Peyer's patch (tissue), 4 donors: ENCODE results near the gene MAB21L4. TPM values are rescaled to one million over a fixed set of nuclear protein-coding genes. Genes with fewer than 3 reads are reported as not detected.

ENCODE experiments used
- DNase-seq, 3 donors: peaks; one replicate each; pipeline ENCODE4 v3.0.0-alpha.2; 2017 to 2019
- H3K27ac ChIP-seq, 4 donors: fragments of 200-600 bp; sonication (generic); one replicate each; pipeline ENCODE4 v1.5.1; 2016 to 2019
- H3K27me3 ChIP-seq, 2 donors: fragments of 200-600 bp; sonication (generic); one replicate each; pipeline ENCODE4 v1.5.1; 2019
- H3K36me3 ChIP-seq, 3 donors: fragments of 200-600 bp; sonication (generic); one replicate each; pipeline ENCODE4 v1.5.1; 2016 to 2019
- H3K4me1 ChIP-seq, 4 donors: fragments of 200-600 bp; sonication (generic); one replicate each; pipeline ENCODE4 v1.5.1; 2016 to 2019
- H3K4me3 ChIP-seq, 4 donors: fragments of 200-600 bp; sonication (generic); 1 replicate in 3 of 4; 2 replicates in 1 of 4; pipeline ENCODE4 v1.5.1; 2016 to 2019; ENCODE audit warnings: mild to moderate bottlenecking in 1 of 4
- H3K9me3 ChIP-seq, 4 donors: fragments of 200-600 bp; sonication (generic); one replicate each; pipeline ENCODE4 v1.5.1; 2016 to 2019; ENCODE audit warnings: mild to moderate bottlenecking in 1 of 4
- CTCF ChIP-seq, 6 experiments: fragments of 450-650 bp in 4 of 6; fragments of 200-600 bp in 2 of 6; sonication (generic) in 1 of 6; IDR thresholded peaks; one replicate each; pipeline ENCODE4 v1.5.1; 2017 to 2019; ENCODE audit warnings: antibody characterized with exemption in 6 of 6, mild to moderate bottlenecking in 3 of 6, moderate library complexity in 1 of 6
- POLR2A ChIP-seq, 2 donors: fragments of 450-650 bp; IDR thresholded peaks; one replicate each; pipeline ENCODE4 v1.5.1; 2017; ENCODE audit warnings: antibody characterized with exemption in 2 of 2, mild to moderate bottlenecking in 2 of 2, moderate library complexity in 2 of 2
- total RNA-seq, 4 donors: library from RNA; depleted of rRNA; stranded (reverse); fragments of >200 nt; gene quantifications; one replicate each; pipeline ENCODE4 v1.1.0, GENCODE V29; 2016

MAB21L4 gene
- total RNA-seq, 4 donors from 2014 or later, result 2.1 to 6.1 (median 3.7) TPM; not detected in 1

- DNase-seq, result no peak
- Histone ChIP-seq H3K9me3 (no peaks in the 10 kb centered on the region), H3K36me3 (no peaks in the 10 kb centered on the region), H3K27me3 (no peaks in the 10 kb centered on the region), H3K4me3 (no peak overlapping the region), H3K4me1 (no peaks in the 10 kb centered on the region), H3K27ac (no peak overlapping the region)
- TF ChIP-seq POLR2A (IDR thresholded peaks at IDR 0.05), result no peak
- TF ChIP-seq CTCF (IDR thresholded peaks at IDR 0.05), result no peak
Observed at GRCh38 chr2:240904216-240905175, 8.5 kb upstream of the MAB21L4 start.

GRCh38 chr2:240903191-240904060 lies 7.5 kb upstream of the MAB21L4 start:
- H3K27ac ChIP-seq, result no peak overlapping the region
- H3K4me3 ChIP-seq, result no peak overlapping the region
- peaks cover 0 to 5% (median 0%) of the 10 kb centered on the region in 4 donors for H3K4me1 ChIP-seq
- no peaks in the 10 kb centered on the region for H3K36me3 ChIP-seq
- no peaks in the 10 kb centered on the region for H3K27me3 ChIP-seq
- DNase-seq, result no peak
- H3K9me3 ChIP-seq, result no peaks in the 10 kb centered on the region
- TF ChIP-seq CTCF (IDR thresholded peaks at IDR 0.05) (no peak), POLR2A (IDR thresholded peaks at IDR 0.05) (no peak)

GRCh38 chr2:240902615-240903041 lies 6.7 kb upstream of the MAB21L4 start:
- TF ChIP-seq POLR2A (IDR thresholded peaks at IDR 0.05) (no peak), CTCF (IDR thresholded peaks at IDR 0.05) (no peak)
- no peaks in the 10 kb centered on the region for H3K36me3 ChIP-seq
- H3K4me3 ChIP-seq, result no peak overlapping the region
- H3K27me3 ChIP-seq, result no peaks in the 10 kb centered on the region
- DNase-seq, result no peak
- no peak overlapping the region for H3K27ac ChIP-seq
- H3K9me3 ChIP-seq, result no peaks in the 10 kb centered on the region
- H3K4me1 ChIP-seq, result peaks cover 0 to 5% (median 0%) of the 10 kb centered on the region in 4 donors

GRCh38 chr2:240901986-240902614 lies 6.1 kb upstream of the MAB21L4 start:
- no peak overlapping the region for H3K27ac ChIP-seq
- no peaks in the 10 kb centered on the region for H3K9me3 ChIP-seq
- no peaks in the 10 kb centered on the region for H3K36me3 ChIP-seq
- TF ChIP-seq CTCF (IDR thresholded peaks at IDR 0.05) (no peak), POLR2A (IDR thresholded peaks at IDR 0.05) (no peak)
- no peak overlapping the region for H3K4me3 ChIP-seq
- H3K4me1 ChIP-seq, result peaks cover 0 to 7% (median 0%) of the 10 kb centered on the region in 4 donors
- H3K27me3 ChIP-seq, result no peaks in the 10 kb centered on the region
- no peak for DNase-seq

- Histone ChIP-seq H3K27me3 (no peaks in the 10 kb centered on the region), H3K27ac (no peak overlapping the region), H3K4me1 (peaks cover 0 to 16% (median 0%) of the 10 kb centered on the region in 4 donors), H3K9me3 (no peaks in the 10 kb centered on the region), H3K36me3 (no peaks in the 10 kb centered on the region), H3K4me3 (no peak overlapping the region)
- TF ChIP-seq CTCF (IDR thresholded peaks at IDR 0.05) (no peak), POLR2A (IDR thresholded peaks at IDR 0.05) (no peak)
- DNase-seq, result no peak
Observed at GRCh38 chr2:240900141-240900860, 4.3 kb upstream of the MAB21L4 start.
